ENCODE measurements around the gene TEX26.

The TEX26 gene

GRCh38 chr13:31015199-31015598, 82.7 kb downstream of the TEX26 start:
- no peak for DNase-seq

DNA sequence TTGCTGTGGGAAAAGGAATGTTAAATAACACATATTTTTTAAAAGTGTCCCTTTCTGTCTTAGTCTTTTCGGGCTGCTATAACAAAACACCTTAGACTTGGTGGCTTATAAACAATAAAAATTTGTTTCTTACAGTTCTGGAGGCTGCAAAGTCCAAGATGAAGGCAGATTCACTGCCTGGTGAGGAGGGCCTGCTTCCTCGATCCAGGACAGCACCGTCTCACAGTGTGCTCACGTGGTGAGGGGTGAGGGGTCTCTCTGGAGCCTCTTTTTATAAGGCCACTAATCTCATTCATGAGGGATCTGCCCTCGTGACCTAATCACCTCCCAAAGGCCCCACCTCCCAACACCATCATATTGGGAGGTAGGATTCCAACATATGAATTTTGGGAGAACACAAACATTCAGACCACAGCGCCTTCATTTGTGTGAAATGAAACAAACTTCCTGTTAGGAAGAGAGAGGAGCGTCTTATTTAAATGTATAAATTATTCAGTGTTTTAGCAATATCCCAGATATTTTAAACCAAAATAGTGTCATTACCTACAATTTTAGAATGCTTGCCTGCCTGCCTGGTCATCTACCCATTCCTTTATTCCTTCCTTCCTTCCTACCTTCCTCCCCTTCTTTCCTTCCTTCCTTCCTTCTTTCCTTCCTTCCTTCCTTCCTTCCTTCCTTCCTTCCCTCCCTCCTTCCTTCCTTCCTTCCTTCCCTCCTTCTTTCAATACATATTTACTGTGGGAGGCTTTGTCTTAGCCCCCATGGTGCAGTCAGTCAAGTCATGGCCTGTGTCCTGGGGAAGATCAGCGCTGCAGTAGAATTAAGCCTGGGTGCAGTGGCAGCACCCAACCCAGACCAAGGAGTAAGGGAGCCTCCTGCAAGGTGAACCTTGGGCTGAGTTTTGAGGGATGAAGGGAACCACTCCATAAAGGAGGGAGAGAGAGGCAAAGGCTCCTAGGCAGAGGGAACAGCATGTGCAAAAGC, 84.2 kb downstream of the TEX26 start:
- no peak for DNase-seq

- no peak for DNase-seq
Observed at GRCh38 chr13:31018511-31018910, 86.1 kb downstream of the TEX26 start.

DNA sequence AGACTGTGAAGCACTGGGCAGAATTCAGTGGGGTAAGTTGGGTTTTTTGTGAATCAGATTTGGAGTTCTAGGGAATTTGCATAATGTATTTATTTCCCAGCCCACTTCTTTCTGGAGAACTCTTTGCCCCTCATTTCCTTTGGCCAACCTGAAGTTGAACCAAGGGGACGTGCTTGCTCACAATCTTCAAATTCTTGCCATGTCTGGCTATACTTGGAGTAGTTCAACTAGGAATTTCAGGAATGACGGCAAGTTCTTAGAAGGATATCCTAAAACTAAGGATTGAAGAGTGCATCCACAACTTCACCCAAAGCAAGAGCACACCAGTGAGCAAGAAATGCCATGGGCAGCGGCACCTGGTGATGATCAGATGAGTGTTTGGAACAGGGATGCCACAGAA, 88.5 kb downstream of the TEX26 start:
- DNase-seq, result no peak

- no peak for DNase-seq
Observed at GRCh38 chr13:31022288-31022895, 89.9 kb downstream of the TEX26 start.

GRCh38 chr13:31022928-31023530, 90.6 kb downstream of the TEX26 start:
- no peak for DNase-seq

All from stimulated activated CD4-positive, alpha-beta T cell treated with anti-CD3 and anti-CD28 coated beads, Interleukin-1b, Interleukin-23, amount 100 ng/mL, for 48 hours (primary cell).